Erythroblast (primary cell): Measurements from ENCODE around the gene P2RY14.

Experiments
- GATA1 ChIP-seq: IDR thresholded peaks from 2 replicates; pipeline ENCODE4 v1.6.1; 2011; ENCODE audit warnings: low read depth, mild to moderate bottlenecking, control low read depth, low read length, moderate library complexity
- POLR2A ChIP-seq: IDR thresholded peaks from 2 replicates; pipeline ENCODE4 v1.6.1; 2011; ENCODE audit warnings: mild to moderate bottlenecking, low read length

DNA sequence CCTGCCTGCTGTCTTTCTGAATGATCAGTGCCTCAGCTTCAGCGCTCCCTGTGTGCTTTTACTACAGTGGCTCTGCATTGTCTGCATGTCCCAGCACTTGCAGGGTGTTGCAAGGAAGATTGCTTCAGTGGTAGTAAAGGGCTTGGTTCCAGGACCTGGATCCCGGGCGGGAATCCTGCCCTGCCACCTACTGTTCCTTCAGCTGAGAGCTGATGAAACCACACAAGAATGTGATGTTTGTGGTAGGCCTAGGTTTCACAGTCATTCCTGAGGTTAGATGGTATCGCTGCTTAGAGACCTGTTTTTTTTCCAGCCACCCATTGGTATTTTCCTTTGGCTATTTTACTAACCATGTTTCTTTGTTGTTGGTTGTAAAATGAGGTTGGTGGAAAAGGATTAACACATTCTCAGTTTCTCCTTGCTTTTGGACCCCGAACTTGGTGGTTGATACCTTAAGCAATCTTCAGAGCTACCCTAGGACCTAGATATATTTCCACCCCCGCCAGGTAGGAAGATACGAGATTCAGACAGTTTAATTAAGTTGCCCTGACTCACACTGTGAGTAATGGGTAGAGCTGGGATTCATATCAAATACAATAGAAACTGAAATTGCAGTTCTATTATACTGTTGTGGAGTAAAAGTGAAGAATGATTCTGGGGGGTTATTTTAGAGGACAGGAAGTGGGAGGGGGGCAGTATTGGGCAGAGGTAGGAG lies 26.9 kb upstream of the P2RY14 start:
- TF ChIP-seq POLR2A (no peak), GATA1 (no peak)
